ENCODE measurements around the gene GALNT2. TPM values are rescaled to one million over a fixed set of nuclear protein-coding genes. Genes with fewer than 3 reads are reported as not detected.
A peak's percentile ranks its signal among the peaks of the same experiment; 100 is the strongest.

GALNT2 gene
- total and polyA plus RNA-seq, 10 donors, result 7.9 to 44.8 (median 36.9) TPM

- no peaks in the 10 kb centered on the region for H3K4me1 ChIP-seq
- TF ChIP-seq POLR2AphosphoS5 (IDR thresholded peaks at IDR 0.05), result no peak
- no peak for TF ChIP-seq CTCF (IDR thresholded peaks at IDR 0.05 in 8 of 11, conservative IDR thresholded peaks at IDR 0.05 in 3 of 11)
- TF ChIP-seq POLR2A (IDR thresholded peaks at IDR 0.05), result no peak
- no peaks in the 10 kb centered on the region for H3K27me3 ChIP-seq (replicated peaks in 1 of 7)
- intact Hi-C loops (cut with DNase I; ENCODE audit: low total_unique reads), result no loop called here
- H3K9me3 ChIP-seq, result no peaks in the 10 kb centered on the region
- no peak overlapping the region for H3K27ac ChIP-seq
- H3K36me3 ChIP-seq, result peaks cover 0 to 85% (median 47%) of the 10 kb centered on the region in 6 donors
- peak; percentile 35 for DNase-seq
- H3K4me3 ChIP-seq, result no peak overlapping the region
- 91 to 95% (median 94%) methylated on average over 21 of the region's 21 CpGs for WGBS, 5 donors
Measured at GRCh38 chr1:230261928-230262650, 195.1 kb downstream of the GALNT2 start.

DNA sequence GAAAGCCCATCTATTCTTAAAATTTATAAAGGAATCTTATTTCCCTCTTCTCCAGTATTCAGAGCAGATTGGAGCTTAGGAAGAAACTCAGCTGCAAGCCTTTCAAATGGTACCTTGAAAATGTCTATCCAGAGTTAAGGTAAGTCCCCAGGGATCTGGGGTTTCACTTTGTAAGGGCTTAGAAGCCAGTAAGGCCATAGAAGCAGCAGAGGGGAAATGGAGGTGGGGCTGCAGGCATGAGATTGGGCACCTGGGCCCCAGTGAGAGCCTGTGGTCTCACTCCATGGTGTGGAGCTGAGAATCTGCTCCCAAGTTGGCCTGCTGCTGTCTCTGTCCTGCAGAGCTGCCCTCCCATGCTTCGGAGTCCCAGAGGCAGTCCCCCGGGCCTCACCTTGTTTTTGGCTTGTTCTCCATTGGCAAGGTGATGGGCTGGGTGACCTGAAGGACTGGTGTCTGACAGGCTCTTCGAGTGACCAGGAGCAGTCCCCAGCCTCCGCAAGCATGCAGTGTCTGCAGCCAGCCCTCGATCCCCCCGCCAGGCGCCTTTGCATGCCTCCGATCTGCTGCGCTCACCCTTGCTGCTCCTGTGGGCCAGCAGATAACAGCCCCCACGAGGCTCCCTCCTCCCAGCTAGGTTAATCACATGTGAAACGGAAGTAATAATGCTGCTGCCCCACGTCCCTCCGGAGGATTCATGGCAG, 196.0 kb downstream of the GALNT2 start:
- peaks cover 0 to 85% (median 50%) of the 10 kb centered on the region in 6 donors for H3K36me3 ChIP-seq
- H3K27ac ChIP-seq, result no peak overlapping the region
- no peak overlapping the region for H3K4me3 ChIP-seq
- peak; percentile 62 for DNase-seq
- intact Hi-C loops (cut with DNase I; ENCODE audit: low total_unique reads), result no loop called here
- no peaks in the 10 kb centered on the region for H3K4me1 ChIP-seq
- no peak for TF ChIP-seq POLR2A (IDR thresholded peaks at IDR 0.05)
- no peak for TF ChIP-seq POLR2AphosphoS5 (IDR thresholded peaks at IDR 0.05)
- TF ChIP-seq CTCF (IDR thresholded peaks at IDR 0.05 in 8 of 11, conservative IDR thresholded peaks at IDR 0.05 in 3 of 11), result no peak
- no peaks in the 10 kb centered on the region for H3K9me3 ChIP-seq
- 85 to 92% (median 91%) methylated on average over 12 to 13 of the region's 13 CpGs for WGBS, 5 donors
- no peaks in the 10 kb centered on the region for H3K27me3 ChIP-seq (replicated peaks in 1 of 7)

GRCh38 chr1:230263568-230264195, 196.6 kb downstream of the GALNT2 start:
- Histone ChIP-seq H3K4me3 (no peak overlapping the region), H3K4me1 (peaks cover 0 to 4% (median 1%) of the 10 kb centered on the region in 6 donors), H3K9me3 (no peaks in the 10 kb centered on the region), H3K27ac (no peak overlapping the region), H3K27me3 (replicated peaks in 1 of 7) (no peaks in the 10 kb centered on the region), H3K36me3 (peaks cover 0 to 85% (median 50%) of the 10 kb centered on the region in 6 donors)
- intact Hi-C loops (cut with DNase I; ENCODE audit: low total_unique reads), result no loop called here
- DNase-seq, result peak; percentile 29
- no peak for TF ChIP-seq CTCF (IDR thresholded peaks at IDR 0.05 in 8 of 11, conservative IDR thresholded peaks at IDR 0.05 in 3 of 11)
- TF ChIP-seq POLR2AphosphoS5 (IDR thresholded peaks at IDR 0.05), result no peak
- no peak for TF ChIP-seq POLR2A (IDR thresholded peaks at IDR 0.05)
- WGBS, 5 donors, result 90 to 96% (median 94%) methylated on average over 18 to 21 of the region's 21 CpGs

GRCh38 chr1:230264342-230264741, 197.3 kb downstream of the GALNT2 start:
- H3K36me3 ChIP-seq, result peaks cover 0 to 80% (median 50%) of the 10 kb centered on the region in 6 donors
- H3K4me1 ChIP-seq, result peaks cover 0 to 11% (median 6%) of the 10 kb centered on the region in 6 donors
- 61 to 86% (median 80%) methylated on average over 8 of the region's 8 CpGs for WGBS, 5 donors
- no peak overlapping the region for H3K27ac ChIP-seq
- no peak overlapping the region for H3K4me3 ChIP-seq
- no peak for TF ChIP-seq POLR2A (IDR thresholded peaks at IDR 0.05)
- no peak for TF ChIP-seq CTCF (IDR thresholded peaks at IDR 0.05 in 8 of 11, conservative IDR thresholded peaks at IDR 0.05 in 3 of 11)
- no peak for TF ChIP-seq POLR2AphosphoS5 (IDR thresholded peaks at IDR 0.05)
- peak; percentile 37 for DNase-seq
- no peaks in the 10 kb centered on the region for H3K27me3 ChIP-seq (replicated peaks in 1 of 7)
- no peaks in the 10 kb centered on the region for H3K9me3 ChIP-seq
- intact Hi-C loops (cut with DNase I; ENCODE audit: low total_unique reads), result no loop called here

Measured in spleen (tissue), 11 donors.